Liver (tissue), 3 donors: ENCODE data around the gene SLC25A21.

Experiments used
- CTCF ChIP-seq: fragments of 150-350 bp; IDR thresholded peaks from 2 replicates; pipeline ENCODE4 v1.5.1; 2017; ENCODE audit warnings: improper control_type of control experiment, low read depth, low read length; ENCODE audit not compliant: missing input control
- EGR1 ChIP-seq, 2 donors: IDR thresholded peaks; 2 replicates each; pipeline ENCODE4 v1.6.1; 2016 to 2018; ENCODE audit warnings: antibody characterized with exemption in 2 of 2, low read depth in 2 of 2
- REST ChIP-seq: IDR thresholded peaks from 2 replicates; pipeline ENCODE4 v1.6.1; 2016; ENCODE audit warnings: antibody characterized with exemption, mild to moderate bottlenecking
- donor health status: healthy.
- donor health status: healthy.

- no peak for TF ChIP-seq CTCF
- TF ChIP-seq REST, result no peak
- TF ChIP-seq EGR1 (IDR thresholded peaks at IDR 0.05; ENCODE audit: low read depth in 2 of 2), result no peak
These were observed 292.1 kb downstream of the SLC25A21 start for GRCh38 chr14:36880276-36880675.
